Muscle layer of colon (tissue), 2 donors: ENCODE measurements around the gene CYP17A1.

Experiments
- H3K27ac ChIP-seq: one replicate; pipeline ENCODE4 v1.7.0; 2013; ENCODE audit warnings: low read depth, mild to moderate bottlenecking, low read length, moderate library complexity
- H3K27me3 ChIP-seq, 2 donors: one replicate each; pipeline ENCODE4 v1.7.0; 2013; ENCODE audit warnings: low read length in 2 of 2, mild to moderate bottlenecking in 2 of 2; ENCODE audit not compliant: insufficient read depth in 2 of 2, control insufficient read depth in 1 of 2
- H3K36me3 ChIP-seq: one replicate; pipeline ENCODE4 v1.7.0; 2013; ENCODE audit warnings: mild to moderate bottlenecking, low read length; ENCODE audit not compliant: insufficient read depth
- H3K4me1 ChIP-seq: one replicate; pipeline ENCODE4 v1.7.0; 2013; ENCODE audit warnings: mild to moderate bottlenecking, low read length; ENCODE audit not compliant: insufficient read depth
- H3K4me3 ChIP-seq, 2 donors: one replicate each; pipeline ENCODE4 v1.7.0; 2013; ENCODE audit warnings: low read length in 2 of 2, low read depth in 1 of 2, mild to moderate bottlenecking in 1 of 2, moderate library complexity in 1 of 2
- H3K9ac ChIP-seq: one replicate; pipeline ENCODE4 v1.7.0; 2013; ENCODE audit warnings: low read length
- H3K9me3 ChIP-seq: one replicate; pipeline ENCODE4 v1.7.0; 2013; ENCODE audit warnings: mild to moderate bottlenecking, low read length
- donor health status: abdominal sarcoma.
- donor health status: Adenocarcinoma of cecum.

CYP17A1 gene, protein sequence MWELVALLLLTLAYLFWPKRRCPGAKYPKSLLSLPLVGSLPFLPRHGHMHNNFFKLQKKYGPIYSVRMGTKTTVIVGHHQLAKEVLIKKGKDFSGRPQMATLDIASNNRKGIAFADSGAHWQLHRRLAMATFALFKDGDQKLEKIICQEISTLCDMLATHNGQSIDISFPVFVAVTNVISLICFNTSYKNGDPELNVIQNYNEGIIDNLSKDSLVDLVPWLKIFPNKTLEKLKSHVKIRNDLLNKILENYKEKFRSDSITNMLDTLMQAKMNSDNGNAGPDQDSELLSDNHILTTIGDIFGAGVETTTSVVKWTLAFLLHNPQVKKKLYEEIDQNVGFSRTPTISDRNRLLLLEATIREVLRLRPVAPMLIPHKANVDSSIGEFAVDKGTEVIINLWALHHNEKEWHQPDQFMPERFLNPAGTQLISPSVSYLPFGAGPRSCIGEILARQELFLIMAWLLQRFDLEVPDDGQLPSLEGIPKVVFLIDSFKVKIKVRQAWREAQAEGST

DNA sequence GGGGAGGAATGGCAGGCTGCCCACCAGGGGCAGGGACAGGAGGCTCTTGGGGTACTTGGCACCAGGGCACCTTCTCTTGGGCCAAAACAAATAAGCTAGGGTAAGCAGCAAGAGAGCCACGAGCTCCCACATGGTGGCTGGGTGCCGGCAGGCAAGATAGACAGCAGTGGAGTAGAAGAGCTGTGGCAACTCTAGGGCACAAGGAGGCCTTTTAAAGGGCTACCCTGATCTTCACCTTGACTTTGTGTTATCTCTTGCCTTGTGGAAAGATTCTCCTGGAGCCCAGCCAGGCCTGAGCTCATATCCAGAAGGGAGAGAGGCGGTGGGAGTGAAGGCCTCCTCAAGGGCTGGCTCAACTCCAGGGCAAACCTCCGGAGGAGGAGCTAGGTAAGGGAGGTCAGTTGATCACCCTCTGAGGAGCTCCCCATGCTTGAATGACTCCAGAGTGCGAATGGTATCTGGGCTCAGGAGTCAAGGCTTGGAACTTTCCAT, at the start of gene CYP17A1:
Gene CYP17A1, minus strand, starts transcription at position 184 of the 492 bp plus-strand sequence. Its CDS starts 52 bp downstream, at position 132.
- Histone ChIP-seq H3K9me3 (no peaks in the 10 kb centered on the region), H3K4me3 (no peak within 1 kb of the TSS)

GRCh38 chr10:102880256-102880655, 43.0 kb upstream of the CYP17A1 start:
- Histone ChIP-seq H3K27ac (no peak overlapping the region), H3K4me3 (no peak overlapping the region)

More for the DNA sequence above, at the start of gene CYP17A1:
- Histone ChIP-seq H3K36me3 (no peaks in the 10 kb centered on the region), H3K9ac (no peak within 1 kb of the TSS), H3K4me1 (peaks cover 7% of the 10 kb centered on the region), H3K27ac (no peak within 1 kb of the TSS), H3K27me3 (no peaks in the 10 kb centered on the region)

GRCh38 chr10:102878629-102879028, 41.4 kb upstream of the CYP17A1 start:
- Histone ChIP-seq H3K27me3 (no peaks in the 10 kb centered on the region), H3K36me3 (peaks cover 14% of the 10 kb centered on the region), H3K9ac (no peak overlapping the region), H3K4me3 (no peak overlapping the region), H3K4me1 (no peaks in the 10 kb centered on the region), H3K27ac (no peak overlapping the region), H3K9me3 (no peaks in the 10 kb centered on the region)

More at GRCh38 chr10:102880256-102880655, 43.0 kb upstream of the CYP17A1 start:
- Histone ChIP-seq H3K9me3 (no peaks in the 10 kb centered on the region), H3K36me3 (peaks cover 9% of the 10 kb centered on the region), H3K4me1 (no peaks in the 10 kb centered on the region), H3K9ac (no peak overlapping the region), H3K27me3 (no peaks in the 10 kb centered on the region)

DNA sequence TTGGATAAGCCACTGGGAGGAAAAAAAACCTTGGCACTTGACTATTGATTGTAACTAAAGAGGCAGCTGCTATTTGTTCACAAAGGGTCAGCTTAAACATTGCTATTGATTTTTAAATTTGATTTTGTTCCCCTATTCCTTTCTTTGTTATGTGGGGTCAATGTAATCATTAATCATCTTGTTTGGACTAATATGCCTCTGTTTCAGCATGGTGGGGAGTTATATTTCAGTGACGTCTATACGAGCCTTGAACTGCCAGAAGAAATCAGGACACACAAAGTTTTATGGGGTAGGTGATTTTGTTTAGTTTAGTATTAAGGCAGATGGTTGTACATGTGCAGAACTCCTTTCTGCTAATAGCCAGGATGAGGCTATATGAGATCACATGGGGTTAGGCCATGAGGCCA, 39.5 kb upstream of the CYP17A1 start:
- Histone ChIP-seq H3K36me3 (peaks cover 14% of the 10 kb centered on the region), H3K27ac (no peak overlapping the region)

GRCh38 chr10:102872163-102872562, 35.0 kb upstream of the CYP17A1 start:
- Histone ChIP-seq H3K4me1 (no peaks in the 10 kb centered on the region), H3K9ac (no peak overlapping the region), H3K27me3 (no peaks in the 10 kb centered on the region), H3K27ac (no peak overlapping the region), H3K9me3 (no peaks in the 10 kb centered on the region), H3K36me3 (peaks cover 4% of the 10 kb centered on the region), H3K4me3 (no peak overlapping the region)

More for the DNA sequence above, 39.5 kb upstream of the CYP17A1 start:
- no peak overlapping the region for H3K9ac ChIP-seq
- no peaks in the 10 kb centered on the region for H3K9me3 ChIP-seq
- no peaks in the 10 kb centered on the region for H3K27me3 ChIP-seq
- no peaks in the 10 kb centered on the region for H3K4me1 ChIP-seq
- no peak overlapping the region for H3K4me3 ChIP-seq

DNA sequence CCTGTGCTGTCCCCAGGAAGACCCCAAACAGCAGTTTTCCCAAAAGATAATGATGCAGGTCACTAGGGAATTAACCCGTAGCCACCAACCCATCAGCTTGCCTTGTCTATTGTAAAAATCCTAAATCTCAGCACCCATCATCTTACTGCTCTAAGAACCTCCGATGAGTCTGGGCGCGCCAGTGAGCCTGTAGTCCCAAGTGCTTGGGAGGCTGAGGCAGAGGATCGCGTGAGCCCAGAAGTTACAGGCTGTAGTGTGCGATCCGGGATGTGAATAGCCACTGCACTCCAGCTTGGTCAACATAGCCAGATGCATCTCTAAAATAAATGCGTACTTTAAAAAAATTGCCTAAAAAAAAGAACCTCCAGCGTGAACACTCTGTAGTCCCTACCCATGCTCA, 33.0 kb upstream of the CYP17A1 start:
- H3K9ac ChIP-seq = peak overlapping the region; percentile 26
- no peaks in the 10 kb centered on the region for H3K4me1 ChIP-seq
- H3K4me3 ChIP-seq = peak overlapping the region; percentile 70 to 74
- H3K27ac ChIP-seq = peak overlapping the region; percentile 7
- H3K36me3 ChIP-seq = peaks cover 4% of the 10 kb centered on the region
- H3K27me3 ChIP-seq = no peaks in the 10 kb centered on the region
- no peaks in the 10 kb centered on the region for H3K9me3 ChIP-seq

GRCh38 chr10:102869258-102870198, 32.3 kb upstream of the CYP17A1 start, which contains the start of gene AS3MT:
AS3MT (plus strand) TSS chr10:102869470; CDS start chr10:102869593, 123 bp downstream.
- H3K27me3 ChIP-seq = no peaks in the 10 kb centered on the region
- no peaks in the 10 kb centered on the region for H3K4me1 ChIP-seq
- peaks cover 3% of the 10 kb centered on the region for H3K36me3 ChIP-seq
- H3K27ac ChIP-seq = peak within 1 kb of the TSS; percentile 66
- no peaks in the 10 kb centered on the region for H3K9me3 ChIP-seq
- H3K4me3 ChIP-seq = peak within 1 kb of the TSS; percentile 70 to 74
- peak within 1 kb of the TSS; percentile 50 for H3K9ac ChIP-seq

DNA sequence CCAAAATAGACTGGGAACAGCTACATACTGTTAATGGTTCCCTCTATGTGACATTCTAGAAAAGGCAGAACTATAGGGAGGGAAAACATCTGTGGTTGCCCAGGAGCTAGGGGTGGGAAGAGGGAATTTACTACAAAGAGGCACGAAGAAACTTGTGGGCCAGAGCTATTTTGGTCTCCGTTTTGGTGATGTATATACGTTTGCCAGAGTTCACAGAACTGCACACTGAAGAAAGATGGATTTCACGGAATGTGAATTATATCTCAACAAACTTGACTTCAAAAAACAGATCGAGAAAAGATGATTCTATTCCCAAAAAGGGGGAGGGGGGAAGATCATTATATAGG, 31.7 kb upstream of the CYP17A1 start:
- H3K36me3 ChIP-seq = no peaks in the 10 kb centered on the region
- peak overlapping the region; percentile 66 for H3K27ac ChIP-seq
- no peaks in the 10 kb centered on the region for H3K4me1 ChIP-seq
- no peaks in the 10 kb centered on the region for H3K9me3 ChIP-seq
- H3K4me3 ChIP-seq = peak overlapping the region; percentile 70 to 74
- H3K9ac ChIP-seq = peak overlapping the region; percentile 50
- no peaks in the 10 kb centered on the region for H3K27me3 ChIP-seq

DNA sequence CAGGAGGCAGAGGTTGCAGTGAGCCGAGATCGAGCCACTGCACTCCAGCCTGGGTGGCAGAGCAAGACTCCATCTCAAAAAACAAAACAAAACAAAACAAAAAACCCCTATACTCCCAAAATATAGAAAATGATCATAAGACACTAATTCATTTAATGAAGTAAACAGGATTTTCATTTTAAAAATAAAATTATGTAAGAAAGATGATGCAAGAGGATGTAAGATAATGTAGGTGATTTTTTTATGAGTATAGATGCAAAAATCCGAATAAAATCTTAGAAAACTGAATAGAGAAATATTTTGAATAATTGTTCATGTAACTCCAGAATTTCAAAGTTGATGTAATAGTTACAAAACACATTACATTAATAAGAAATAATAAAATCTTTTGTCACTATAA, 28.4 kb upstream of the CYP17A1 start:
- no peak overlapping the region for H3K9ac ChIP-seq
- no peaks in the 10 kb centered on the region for H3K27me3 ChIP-seq
- no peaks in the 10 kb centered on the region for H3K9me3 ChIP-seq
- no peak overlapping the region for H3K4me3 ChIP-seq
- no peaks in the 10 kb centered on the region for H3K4me1 ChIP-seq
- H3K36me3 ChIP-seq = peaks cover 9% of the 10 kb centered on the region
- no peak overlapping the region for H3K27ac ChIP-seq

- no peak overlapping the region for H3K9ac ChIP-seq
- no peak overlapping the region for H3K4me3 ChIP-seq
- H3K9me3 ChIP-seq = no peaks in the 10 kb centered on the region
- H3K27ac ChIP-seq = no peak overlapping the region
- peaks cover 9% of the 10 kb centered on the region for H3K36me3 ChIP-seq
- H3K4me1 ChIP-seq = no peaks in the 10 kb centered on the region
- H3K27me3 ChIP-seq = no peaks in the 10 kb centered on the region
These were observed 26.4 kb upstream of the CYP17A1 start for GRCh38 chr10:102863660-102864059.

- peaks cover 9% of the 10 kb centered on the region for H3K36me3 ChIP-seq
- no peak overlapping the region for H3K27ac ChIP-seq
- peaks cover 9% of the 10 kb centered on the region for H3K4me1 ChIP-seq
These were observed 22.7 kb upstream of the CYP17A1 start for GRCh38 chr10:102859911-102860310.

More at GRCh38 chr10:102859911-102860310, 22.7 kb upstream of the CYP17A1 start:
- no peaks in the 10 kb centered on the region for H3K9me3 ChIP-seq
- H3K27me3 ChIP-seq = no peaks in the 10 kb centered on the region
- no peak overlapping the region for H3K9ac ChIP-seq
- H3K4me3 ChIP-seq = no peak overlapping the region
